Spleen (tissue), 7 donors: Measurements from ENCODE around the gene VGLL4.

Experiments
- CTCF ChIP-seq, 11 experiments: fragments of 200-600 bp in 7 of 11; fragments of 450-650 bp in 4 of 11; sonication (generic) in 4 of 11; IDR thresholded peaks in 8 of 11; conservative IDR thresholded peaks in 3 of 11; 1 replicate in 7 of 11; 2 replicates in 4 of 11; pipeline versions ENCODE4 v1.4.0 to v1.8.0; 2016 to 2021; ENCODE audit warnings: antibody characterized with exemption in 11 of 11, inconsistent platforms in 4 of 11, mild to moderate bottlenecking in 1 of 11
- POLR2A ChIP-seq, 3 donors: fragments of 450-650 bp; IDR thresholded peaks; one replicate each; pipeline ENCODE4 v1.5.1; 2017; ENCODE audit warnings: antibody characterized with exemption in 3 of 3, mild to moderate bottlenecking in 1 of 3
- POLR2AphosphoS5 ChIP-seq, 3 donors: sonication (generic); formaldehyde crosslinking; IDR thresholded peaks; one replicate each; pipeline ENCODE4 v1.5.1; 2017; ENCODE audit warnings: antibody characterized with exemption in 3 of 3
- donor health status: DM: no; HTN: no; CAD: no; lungs with moderate emphysema.
- donor health status: DM: no; HTN: no; CAD: no.
- donor health status: DM: no; HTN: no; CAD: no.

GRCh38 chr3:11567516-11568467, 75.9 kb downstream of the VGLL4 start:
- TF ChIP-seq CTCF (IDR thresholded peaks at IDR 0.05 in 8 of 11, conservative IDR thresholded peaks at IDR 0.05 in 3 of 11) (no peak), POLR2AphosphoS5 (IDR thresholded peaks at IDR 0.05) (peak in 1 of 3 donors; percentile 28), POLR2A (IDR thresholded peaks at IDR 0.05) (no peak)
